ENCODE results near the gene GAPDH.

Gene GAPDH

DNA sequence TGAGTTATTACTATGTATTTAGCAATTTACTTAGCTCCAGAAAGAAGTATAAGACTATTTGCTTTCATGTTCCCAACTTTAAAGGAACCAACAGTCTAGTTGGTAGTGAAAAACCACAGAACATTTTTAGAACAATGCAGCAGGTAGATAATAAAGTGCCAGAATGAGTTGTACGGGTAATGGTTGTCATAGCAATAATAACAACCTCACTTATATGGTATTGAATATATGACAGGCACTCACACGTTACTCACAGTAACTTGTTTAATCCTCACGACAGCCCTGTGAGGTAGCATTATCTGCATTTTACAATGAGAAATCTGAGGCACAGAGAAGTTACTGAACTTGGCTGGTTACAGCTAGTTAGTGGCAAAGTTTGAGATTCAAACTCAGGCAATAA is 10.6 kb upstream of the GAPDH start:
- DNase-seq (ENCODE audit: low read depth, low spot score) = no peak
- H3K4me3 ChIP-seq (ENCODE audit: insufficient read length, low read depth) = no peak overlapping the region
- H3K36me3 ChIP-seq (ENCODE audit: insufficient read depth, insufficient read length, low read length) = peaks cover 97% of the 10 kb centered on the region
- no peaks in the 10 kb centered on the region for H3K9me3 ChIP-seq (ENCODE audit: insufficient read depth, low read length)
- no peaks in the 10 kb centered on the region for H3K27me3 ChIP-seq (ENCODE audit: insufficient read depth, insufficient read length)
- H3K9ac ChIP-seq (ENCODE audit: insufficient read length, low read depth) = no peak overlapping the region
- H3K4me1 ChIP-seq (ENCODE audit: insufficient read depth, insufficient read length) = peaks cover 7% of the 10 kb centered on the region
- TF ChIP-seq SUZ12 (IDR thresholded peaks at IDR 0.05; ENCODE audit: extremely low read depth, insufficient read depth, insufficient read length) (no peak), YY1 (IDR thresholded peaks at IDR 0.05; ENCODE audit: insufficient read depth, insufficient read length) (no peak), ZNF274 (IDR thresholded peaks at IDR 0.05; ENCODE audit: low read depth, low read length) (no peak)

DNA sequence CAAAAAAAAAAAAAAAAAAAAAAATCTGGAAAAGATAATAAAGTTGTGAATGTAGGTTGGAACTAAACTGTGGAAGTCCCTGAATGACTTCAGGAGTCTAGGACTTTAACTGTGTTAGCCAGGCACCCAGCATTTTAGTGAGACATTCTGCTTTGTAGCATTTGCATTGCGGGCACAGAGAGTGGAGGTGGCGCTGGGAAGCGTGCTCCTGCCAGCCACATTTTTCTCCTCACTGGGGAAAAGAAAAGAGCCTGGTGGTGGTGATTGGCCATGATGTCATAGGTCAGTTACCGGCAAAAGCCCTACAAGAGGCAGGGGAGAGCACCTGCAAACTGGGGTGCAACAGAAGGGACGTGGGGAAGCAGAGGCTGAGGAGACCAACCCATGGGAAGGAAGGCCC is 9.7 kb upstream of the GAPDH start:
- Histone ChIP-seq H3K36me3 (ENCODE audit: insufficient read depth, insufficient read length, low read length) (peaks cover 99% of the 10 kb centered on the region), H3K27me3 (ENCODE audit: insufficient read depth, insufficient read length) (no peaks in the 10 kb centered on the region), H3K4me1 (ENCODE audit: insufficient read depth, insufficient read length) (peaks cover 12% of the 10 kb centered on the region), H3K9ac (ENCODE audit: insufficient read length, low read depth) (no peak overlapping the region), H3K9me3 (ENCODE audit: insufficient read depth, low read length) (no peaks in the 10 kb centered on the region), H3K4me3 (ENCODE audit: insufficient read length, low read depth) (no peak overlapping the region)
- no peak for DNase-seq (ENCODE audit: low read depth, low spot score)
- TF ChIP-seq YY1 (IDR thresholded peaks at IDR 0.05; ENCODE audit: insufficient read depth, insufficient read length) (no peak), SUZ12 (IDR thresholded peaks at IDR 0.05; ENCODE audit: extremely low read depth, insufficient read depth, insufficient read length) (no peak), ZNF274 (IDR thresholded peaks at IDR 0.05; ENCODE audit: low read depth, low read length) (no peak)

DNA sequence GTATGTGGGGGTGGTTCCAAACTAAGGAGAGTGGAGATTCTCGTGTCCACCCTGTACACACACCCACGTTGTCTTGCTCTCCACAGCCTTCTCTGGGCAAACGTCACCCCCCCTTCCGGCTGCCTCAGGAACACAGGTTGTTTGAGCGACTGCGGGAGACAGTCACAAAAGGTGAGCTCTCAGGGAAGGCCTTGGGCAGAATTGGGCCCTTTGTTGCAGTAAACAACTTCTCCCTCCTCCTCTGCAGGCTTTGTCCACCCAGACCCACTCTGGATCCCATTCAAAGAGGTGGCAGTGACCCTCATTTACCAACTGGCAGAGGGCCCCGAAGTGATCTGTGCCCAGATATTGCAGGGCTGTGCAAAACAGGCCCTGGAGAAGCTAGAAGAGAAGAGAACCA is 8.1 kb upstream of the GAPDH start:
- Histone ChIP-seq H3K4me1 (ENCODE audit: insufficient read depth, insufficient read length) (peaks cover 20% of the 10 kb centered on the region), H3K9me3 (ENCODE audit: insufficient read depth, low read length) (no peaks in the 10 kb centered on the region), H3K36me3 (ENCODE audit: insufficient read depth, insufficient read length, low read length) (peaks cover 99% of the 10 kb centered on the region), H3K27me3 (ENCODE audit: insufficient read depth, insufficient read length) (no peaks in the 10 kb centered on the region), H3K9ac (ENCODE audit: insufficient read length, low read depth) (no peak overlapping the region), H3K4me3 (ENCODE audit: insufficient read length, low read depth) (no peak overlapping the region)
- TF ChIP-seq ZNF274 (IDR thresholded peaks at IDR 0.05; ENCODE audit: low read depth, low read length) (no peak), YY1 (IDR thresholded peaks at IDR 0.05; ENCODE audit: insufficient read depth, insufficient read length) (no peak), SUZ12 (IDR thresholded peaks at IDR 0.05; ENCODE audit: extremely low read depth, insufficient read depth, insufficient read length) (no peak)
- no peak for DNase-seq (ENCODE audit: low read depth, low spot score)

GRCh38 chr12:6526766-6527525 is 7.4 kb upstream of the GAPDH start:
- no peak overlapping the region for H3K4me3 ChIP-seq (ENCODE audit: insufficient read length, low read depth)
- H3K27me3 ChIP-seq (ENCODE audit: insufficient read depth, insufficient read length) = no peaks in the 10 kb centered on the region
- H3K9ac ChIP-seq (ENCODE audit: insufficient read length, low read depth) = no peak overlapping the region
- no peak for TF ChIP-seq ZNF274 (IDR thresholded peaks at IDR 0.05; ENCODE audit: low read depth, low read length)
- no peak for DNase-seq (ENCODE audit: low read depth, low spot score)
- peaks cover 99% of the 10 kb centered on the region for H3K36me3 ChIP-seq (ENCODE audit: insufficient read depth, insufficient read length, low read length)
- H3K9me3 ChIP-seq (ENCODE audit: insufficient read depth, low read length) = no peaks in the 10 kb centered on the region
- H3K4me1 ChIP-seq (ENCODE audit: insufficient read depth, insufficient read length) = peaks cover 21% of the 10 kb centered on the region

GRCh38 chr12:6527711-6528110 is 6.6 kb upstream of the GAPDH start:
- Histone ChIP-seq H3K9ac (ENCODE audit: insufficient read length, low read depth) (no peak overlapping the region), H3K36me3 (ENCODE audit: insufficient read depth, insufficient read length, low read length) (peaks cover 97% of the 10 kb centered on the region), H3K9me3 (ENCODE audit: insufficient read depth, low read length) (no peaks in the 10 kb centered on the region), H3K27me3 (ENCODE audit: insufficient read depth, insufficient read length) (no peaks in the 10 kb centered on the region), H3K4me3 (ENCODE audit: insufficient read length, low read depth) (no peak overlapping the region), H3K4me1 (ENCODE audit: insufficient read depth, insufficient read length) (peaks cover 29% of the 10 kb centered on the region)
- TF ChIP-seq ZNF274 (IDR thresholded peaks at IDR 0.05; ENCODE audit: low read depth, low read length) (no peak), YY1 (IDR thresholded peaks at IDR 0.05; ENCODE audit: insufficient read depth, insufficient read length) (no peak)
- no peak for DNase-seq (ENCODE audit: low read depth, low spot score)

DNA sequence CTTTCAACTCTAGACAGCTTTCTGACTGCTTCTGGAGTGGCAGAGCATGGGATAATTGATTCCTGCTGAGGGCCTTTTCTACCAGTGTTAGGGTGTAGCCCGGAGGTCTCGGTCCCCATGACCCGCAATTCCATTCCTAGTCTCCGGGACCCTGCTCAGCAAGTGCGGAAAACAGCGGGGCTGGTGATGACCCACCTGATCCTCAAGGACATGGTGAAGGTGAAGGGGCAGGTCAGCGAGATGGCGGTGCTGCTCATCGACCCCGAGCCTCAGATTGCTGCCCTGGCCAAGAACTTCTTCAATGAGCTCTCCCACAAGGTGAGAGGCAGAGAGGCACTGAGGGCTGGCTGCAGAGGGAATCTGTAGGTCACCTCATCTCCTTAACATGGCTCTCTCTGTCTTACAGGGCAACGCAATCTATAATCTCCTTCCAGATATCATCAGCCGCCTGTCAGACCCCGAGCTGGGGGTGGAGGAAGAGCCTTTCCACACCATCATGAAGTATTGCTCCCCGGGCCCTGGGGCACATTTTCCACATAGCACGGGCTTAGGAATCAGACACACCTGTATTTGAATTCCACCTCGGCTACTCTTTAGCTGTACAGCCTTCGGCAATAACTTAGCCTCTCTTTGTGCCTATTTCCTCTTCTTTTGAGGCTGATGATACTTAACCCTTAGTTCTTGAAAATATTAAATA is 5.6 kb upstream of the GAPDH start:
- no peak for TF ChIP-seq SUZ12 (IDR thresholded peaks at IDR 0.05; ENCODE audit: extremely low read depth, insufficient read depth, insufficient read length)
- TF ChIP-seq YY1 (IDR thresholded peaks at IDR 0.05; ENCODE audit: insufficient read depth, insufficient read length) = no peak
- TF ChIP-seq ZNF274 (IDR thresholded peaks at IDR 0.05; ENCODE audit: low read depth, low read length) = no peak
- Histone ChIP-seq H3K9ac (ENCODE audit: insufficient read length, low read depth) (no peak overlapping the region), H3K4me3 (ENCODE audit: insufficient read length, low read depth) (no peak overlapping the region), H3K36me3 (ENCODE audit: insufficient read depth, insufficient read length, low read length) (peaks cover 87% of the 10 kb centered on the region), H3K4me1 (ENCODE audit: insufficient read depth, insufficient read length) (peaks cover 32% of the 10 kb centered on the region), H3K9me3 (ENCODE audit: insufficient read depth, low read length) (no peaks in the 10 kb centered on the region), H3K27me3 (ENCODE audit: insufficient read depth, insufficient read length) (no peaks in the 10 kb centered on the region)
- no peak for DNase-seq (ENCODE audit: low read depth, low spot score)

DNA sequence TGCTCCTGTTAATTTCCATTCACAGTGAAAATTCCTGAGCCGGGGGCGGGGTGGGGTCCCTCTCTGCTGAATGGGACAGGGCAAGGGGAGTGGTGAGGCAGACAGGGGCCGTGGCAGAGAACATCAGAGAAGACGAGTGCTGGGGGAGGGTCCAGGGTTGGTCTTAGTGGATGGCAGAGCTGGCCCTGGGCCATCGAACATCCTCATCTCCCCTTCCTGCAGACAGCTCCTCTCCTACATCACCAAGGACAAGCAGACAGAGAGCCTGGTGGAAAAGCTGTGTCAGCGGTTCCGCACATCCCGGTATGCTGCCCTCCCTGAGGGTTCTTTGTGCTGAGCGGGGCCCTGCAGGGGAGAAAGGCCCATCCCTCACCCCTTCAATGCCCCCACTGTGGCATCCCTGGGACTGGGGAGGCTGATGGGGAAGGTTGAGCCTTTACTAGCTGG is 5.0 kb upstream of the GAPDH start:
- Histone ChIP-seq H3K27me3 (ENCODE audit: insufficient read depth, insufficient read length) (no peaks in the 10 kb centered on the region), H3K4me3 (ENCODE audit: insufficient read length, low read depth) (no peak overlapping the region), H3K4me1 (ENCODE audit: insufficient read depth, insufficient read length) (peaks cover 32% of the 10 kb centered on the region), H3K9ac (ENCODE audit: insufficient read length, low read depth) (peak overlapping the region; percentile 13), H3K36me3 (ENCODE audit: insufficient read depth, insufficient read length, low read length) (peaks cover 81% of the 10 kb centered on the region), H3K9me3 (ENCODE audit: insufficient read depth, low read length) (no peaks in the 10 kb centered on the region)
- TF ChIP-seq ZNF274 (IDR thresholded peaks at IDR 0.05; ENCODE audit: low read depth, low read length) (no peak), SUZ12 (IDR thresholded peaks at IDR 0.05; ENCODE audit: extremely low read depth, insufficient read depth, insufficient read length) (no peak), YY1 (IDR thresholded peaks at IDR 0.05; ENCODE audit: insufficient read depth, insufficient read length) (no peak)
- no peak for DNase-seq (ENCODE audit: low read depth, low spot score)

All from NT2/D1 (cell line).